GM23338 (cell line): ENCODE data around the gene DNAJC5G. TPM values are rescaled to one million over a fixed set of nuclear protein-coding genes. Genes with fewer than 3 reads are reported as not detected.

Source experiments
- ATAC-seq: fragments of 200-7000 bp; cut with Tn5 transposase; 3 replicates; pipeline ENCODE4 v1.9.1; 2020
- DNase-seq: peaks from one replicate; pipeline ENCODE4 v3.0.0-alpha.2; 2015; ENCODE audit warnings: low spot score
- H2AFZ ChIP-seq: fragments of 200-600 bp; sonication (generic); 2 replicates; pipeline ENCODE4 v1.8.0; 2016; ENCODE audit warnings: antibody characterized with exemption, mild to moderate bottlenecking, moderate library complexity
- H3F3A ChIP-seq: fragments of 200-600 bp; sonication (generic); replicated peaks from 2 replicates; pipeline ENCODE4 v1.8.0; 2017; ENCODE audit warnings: antibody characterized with exemption, mixed run types, low read depth
- H3K27ac ChIP-seq: fragments of 200-600 bp; sonication (generic); 2 replicates; pipeline ENCODE4 v1.6.1; 2016; ENCODE audit warnings: low read depth
- H3K27me3 ChIP-seq: fragments of 200-600 bp; sonication (generic); 2 replicates; pipeline ENCODE4 v1.8.0; 2016; ENCODE audit warnings: mild to moderate bottlenecking, mixed run types, moderate library complexity; ENCODE audit not compliant: insufficient read depth
- H3K36me3 ChIP-seq: fragments of 200-600 bp; sonication (generic); 2 replicates; pipeline ENCODE4 v1.8.0; 2016; ENCODE audit warnings: mild to moderate bottlenecking; ENCODE audit not compliant: insufficient read depth
- H3K4me1 ChIP-seq: fragments of 200-600 bp; sonication (generic); 2 replicates; pipeline ENCODE4 v1.8.0; 2016; ENCODE audit warnings: mild to moderate bottlenecking, moderate library complexity; ENCODE audit not compliant: insufficient read depth
- H3K4me2 ChIP-seq: fragments of 200-600 bp; sonication (generic); 2 replicates; pipeline ENCODE4 v1.7.1; 2017; ENCODE audit warnings: mixed run types
- H3K4me3 ChIP-seq: fragments of 200-600 bp; sonication (generic); 2 replicates; pipeline ENCODE4 v1.6.1; 2016; ENCODE audit warnings: mixed run types
- H3K79me2 ChIP-seq: fragments of 200-600 bp; sonication (generic); replicated peaks from 2 replicates; pipeline ENCODE4 v1.8.0; 2017; ENCODE audit warnings: mild to moderate bottlenecking; ENCODE audit not compliant: insufficient read depth
- H3K9me2 ChIP-seq: fragments of 200-600 bp; sonication (generic); 2 replicates; pipeline ENCODE4 v1.8.0; 2017; ENCODE audit not compliant: insufficient read depth
- H4K20me1 ChIP-seq: fragments of 200-600 bp; sonication (generic); replicated peaks from 2 replicates; pipeline ENCODE4 v1.8.0; 2017; ENCODE audit warnings: mild to moderate bottlenecking; ENCODE audit not compliant: insufficient read depth
- H3K27ac Mint-ChIP-seq: 2 replicates; pipeline ENCODE4 v1.8.0; 2020; ENCODE audit warnings: inconsistent platforms, mild to moderate bottlenecking, moderate library complexity, mixed read lengths
- H3K27me3 Mint-ChIP-seq: 3 replicates; pipeline ENCODE4 v1.8.0; 2022; ENCODE audit warnings: low read depth, mild to moderate bottlenecking, moderate library complexity, mixed read lengths, inconsistent platforms; ENCODE audit not compliant: insufficient read depth, poor library complexity
- H3K36me3 Mint-ChIP-seq: 3 replicates; pipeline ENCODE4 v1.8.0; 2021; ENCODE audit warnings: low read depth, mild to moderate bottlenecking, inconsistent platforms, moderate library complexity, mixed read lengths
- H3K4me1 Mint-ChIP-seq: 3 replicates; pipeline ENCODE4 v1.8.0; 2020; ENCODE audit warnings: mild to moderate bottlenecking, inconsistent platforms, mixed read lengths
- H3K4me3 Mint-ChIP-seq: 3 replicates; pipeline ENCODE4 v1.8.0; 2021; ENCODE audit warnings: moderate library complexity, mild to moderate bottlenecking, inconsistent platforms, mixed read lengths
- H3K9me3 Mint-ChIP-seq: 3 replicates; pipeline ENCODE4 v1.8.0; 2020; ENCODE audit warnings: moderate library complexity, mild to moderate bottlenecking, inconsistent platforms, mixed read lengths
- CREB1 ChIP-seq: fragments of 250-450 bp; sonication (Bioruptor Pico); IDR thresholded peaks from 2 replicates; pipeline ENCODE4 v1.5.0; 2020; ENCODE audit warnings: low read depth, mild to moderate bottlenecking, moderate library complexity
- CTCF ChIP-seq, 2 experiments: fragments of 200-600 bp in 1 of 2; sonication (generic) in 1 of 2; conservative IDR thresholded peaks; 2 replicates each; pipeline versions ENCODE4 v1.5.1 to v1.6.1; 2016 to 2017; ENCODE audit warnings: antibody characterized with exemption in 2 of 2, low read depth in 2 of 2, mild to moderate bottlenecking in 2 of 2, moderate library complexity in 1 of 2
- ETS1 ChIP-seq: IDR thresholded peaks from 2 replicates; pipeline ENCODE4 v1.6.1; 2016; ENCODE audit warnings: antibody characterized with exemption
- EZH2 ChIP-seq: fragments of 200-600 bp; sonication (generic); IDR thresholded peaks from one replicate; pipeline ENCODE4 v1.8.0; 2017; ENCODE audit warnings: antibody characterized with exemption, mild to moderate bottlenecking, low read depth; ENCODE audit not compliant: unreplicated experiment
- EZH2phosphoT487 ChIP-seq: fragments of 200-600 bp; sonication (generic); IDR thresholded peaks from one replicate; pipeline ENCODE4 v1.8.1; 2018; ENCODE audit warnings: antibody characterized with exemption; ENCODE audit not compliant: unreplicated experiment
- JUNB ChIP-seq: IDR thresholded peaks from one replicate; pipeline ENCODE4 v1.6.1; 2016; ENCODE audit warnings: antibody characterized with exemption; ENCODE audit not compliant: unreplicated experiment
- POLR2AphosphoS5 ChIP-seq: IDR thresholded peaks from 2 replicates; pipeline ENCODE4 v1.6.1; 2016; ENCODE audit warnings: antibody characterized with exemption, low read depth
- STAT1 ChIP-seq: IDR thresholded peaks from one replicate; pipeline ENCODE4 v1.6.1; 2016; ENCODE audit warnings: antibody characterized with exemption; ENCODE audit not compliant: unreplicated experiment
- ZNF114 ChIP-seq: fragments of 250-450 bp; sonication (Bioruptor Pico); IDR thresholded peaks from 2 replicates; pipeline ENCODE4 v1.5.0; 2020; ENCODE audit warnings: mild to moderate bottlenecking, moderate library complexity
- ZNF331 ChIP-seq: fragments of 250-450 bp; sonication (Bioruptor Pico); IDR thresholded peaks from 2 replicates; pipeline ENCODE4 v1.5.0; 2020; ENCODE audit warnings: low read depth, mild to moderate bottlenecking, moderate library complexity
- ZNF462 ChIP-seq: fragments of 250-450 bp; sonication (Bioruptor Pico); IDR thresholded peaks from 2 replicates; pipeline ENCODE4 v1.5.0; 2020; ENCODE audit warnings: mild to moderate bottlenecking, moderate library complexity
- polyA plus RNA-seq: library from polyadenylated mRNA; unstranded; fragments of >200 nt; fragmentation: Nextera tagmentation; extraction: Ambion mirVana; gene quantifications from 2 replicates; pipeline ENCODE4 v1.2.1, GENCODE V29; 2016
- total RNA-seq: library from RNA; depleted of rRNA; stranded (reverse); fragments of >200 nt; shearing (Covaris generic); gene quantifications from 2 replicates; pipeline ENCODE4 v1.2.3, GENCODE V29; 2014

DNAJC5G gene
- total and polyA plus RNA-seq, 2 experiments from 2014 or later: 0.59 TPM; not detected in 1

DNA sequence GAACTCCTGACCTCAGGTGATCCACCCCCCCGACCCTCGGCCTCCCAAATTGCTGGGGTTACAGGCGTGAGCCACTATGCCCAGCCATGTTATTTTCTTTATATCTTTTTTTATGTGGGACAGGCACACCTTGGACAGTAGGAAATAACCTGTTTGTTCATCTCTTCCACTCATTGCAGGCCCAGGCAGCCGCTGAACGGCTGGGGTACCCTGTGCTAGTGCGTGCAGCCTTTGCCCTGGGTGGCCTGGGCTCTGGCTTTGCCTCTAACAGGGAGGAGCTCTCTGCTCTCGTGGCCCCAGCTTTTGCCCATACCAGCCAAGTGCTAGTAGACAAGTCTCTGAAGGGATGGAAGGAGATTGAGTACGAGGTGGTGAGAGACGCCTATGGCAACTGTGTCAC is 49.7 kb upstream of the DNAJC5G start:
- H3K4me2 ChIP-seq: no peak overlapping the region
- Mint-ChIP-seq H3K9me3 (no peaks in the 10 kb centered on the region), H3K4me1 (no peaks in the 10 kb centered on the region), H3K27ac (no peak overlapping the region), H3K4me3 (no peak overlapping the region), H3K27me3 (peaks cover 10% of the 10 kb centered on the region), H3K36me3 (peaks cover 96% of the 10 kb centered on the region)
- peaks cover 69% of the 10 kb centered on the region for H3K36me3 ChIP-seq
- H3K4me1 ChIP-seq: no peaks in the 10 kb centered on the region
- H3F3A ChIP-seq: no peaks in the 10 kb centered on the region
- no peaks in the 10 kb centered on the region for H3K27me3 ChIP-seq
- no peaks in the 10 kb centered on the region for H3K9me2 ChIP-seq
- ATAC-seq (no peak), DNase-seq (no peak)
- TF ChIP-seq STAT1 (no peak), POLR2AphosphoS5 (no peak), CREB1 (CRISPR knock-in tag) (no peak)
- H3K4me3 ChIP-seq: no peak overlapping the region
- peaks cover 9% of the 10 kb centered on the region for H4K20me1 ChIP-seq
- no peak overlapping the region for H2AFZ ChIP-seq
- no peak overlapping the region for H3K27ac ChIP-seq
- H3K79me2 ChIP-seq: peaks cover 2% of the 10 kb centered on the region; the same call in 1 of the 2 replicates

DNA sequence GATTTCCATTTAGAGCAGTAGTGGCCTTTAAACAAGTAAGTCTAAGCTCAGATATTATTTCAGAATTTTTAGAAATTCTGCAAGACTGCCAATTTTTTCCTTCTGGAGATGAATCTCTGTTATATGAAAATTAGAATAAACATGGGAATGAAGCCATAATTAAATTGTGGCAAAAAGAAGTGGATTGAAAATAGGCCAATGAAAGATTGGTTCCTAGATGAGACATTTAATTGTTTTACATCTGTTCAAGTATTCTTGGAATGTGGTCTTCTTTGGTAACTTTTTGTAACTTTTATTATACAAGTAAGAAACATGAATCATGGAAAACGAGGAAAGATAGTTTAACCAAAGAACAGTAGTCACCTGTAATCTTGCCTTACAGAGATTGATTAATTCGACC is 47.7 kb upstream of the DNAJC5G start:
- H3K27me3 Mint-ChIP-seq: peaks cover 10% of the 10 kb centered on the region
- no peak overlapping the region for H3K27ac ChIP-seq

More for the DNA sequence above, 47.7 kb upstream of the DNAJC5G start:
- ATAC-seq (no peak), DNase-seq (no peak)
- Histone ChIP-seq H3K4me2 (no peak overlapping the region), H2AFZ (no peak overlapping the region), H3K27me3 (no peaks in the 10 kb centered on the region), H4K20me1 (peaks cover 10% of the 10 kb centered on the region), H3K9me2 (no peaks in the 10 kb centered on the region), H3K4me3 (no peak overlapping the region), H3K4me1 (no peaks in the 10 kb centered on the region), H3K36me3 (peaks cover 72% of the 10 kb centered on the region), H3K79me2 (0 out of 2 replicates have a peak, but pooled peaks cover 3% of the 10 kb centered on the region), H3F3A (no peaks in the 10 kb centered on the region)
- no peak overlapping the region for H3K4me3 Mint-ChIP-seq
- peaks cover 97% of the 10 kb centered on the region for H3K36me3 Mint-ChIP-seq
- TF ChIP-seq STAT1 (no peak), EZH2 (no peak), EZH2phosphoT487 (no peak), POLR2AphosphoS5 (no peak), ETS1 (no peak), ZNF331 (CRISPR knock-in tag) (no peak), CREB1 (CRISPR knock-in tag) (no peak), JUNB (no peak), ZNF462 (CRISPR knock-in tag) (no peak), ZNF114 (CRISPR knock-in tag) (no peak), CTCF (conservative IDR thresholded peaks at IDR 0.05; ENCODE audit: low read depth in 2 of 2) (no peak)
- no peaks in the 10 kb centered on the region for H3K4me1 Mint-ChIP-seq
- no peaks in the 10 kb centered on the region for H3K9me3 Mint-ChIP-seq
- no peak overlapping the region for H3K27ac Mint-ChIP-seq
